ENCODE measurements around the gene G6PC1.

DNA sequence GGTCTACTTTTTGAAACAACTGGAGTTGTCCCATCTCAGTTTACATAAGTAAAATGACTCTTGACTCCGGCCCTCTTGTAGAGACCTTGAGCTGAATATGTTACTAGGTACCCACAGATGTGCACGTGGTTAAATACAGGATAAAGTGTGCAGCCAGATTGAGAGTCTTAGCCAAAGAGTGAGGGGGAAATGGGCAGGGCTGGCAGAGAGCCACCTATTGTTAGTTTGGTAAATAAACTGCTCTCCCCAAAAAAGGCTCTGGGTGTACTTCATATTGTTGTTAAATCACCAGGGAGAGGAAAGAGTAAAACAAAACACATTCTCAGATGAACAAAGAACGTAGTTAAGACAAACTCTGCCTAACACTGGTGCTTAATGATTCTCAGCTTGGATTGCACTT is 20.3 kb downstream of the G6PC1 start:
- no peak for TF ChIP-seq POLR2AphosphoS5 (IDR thresholded peaks at IDR 0.05)
- TF ChIP-seq, protein P1, sequence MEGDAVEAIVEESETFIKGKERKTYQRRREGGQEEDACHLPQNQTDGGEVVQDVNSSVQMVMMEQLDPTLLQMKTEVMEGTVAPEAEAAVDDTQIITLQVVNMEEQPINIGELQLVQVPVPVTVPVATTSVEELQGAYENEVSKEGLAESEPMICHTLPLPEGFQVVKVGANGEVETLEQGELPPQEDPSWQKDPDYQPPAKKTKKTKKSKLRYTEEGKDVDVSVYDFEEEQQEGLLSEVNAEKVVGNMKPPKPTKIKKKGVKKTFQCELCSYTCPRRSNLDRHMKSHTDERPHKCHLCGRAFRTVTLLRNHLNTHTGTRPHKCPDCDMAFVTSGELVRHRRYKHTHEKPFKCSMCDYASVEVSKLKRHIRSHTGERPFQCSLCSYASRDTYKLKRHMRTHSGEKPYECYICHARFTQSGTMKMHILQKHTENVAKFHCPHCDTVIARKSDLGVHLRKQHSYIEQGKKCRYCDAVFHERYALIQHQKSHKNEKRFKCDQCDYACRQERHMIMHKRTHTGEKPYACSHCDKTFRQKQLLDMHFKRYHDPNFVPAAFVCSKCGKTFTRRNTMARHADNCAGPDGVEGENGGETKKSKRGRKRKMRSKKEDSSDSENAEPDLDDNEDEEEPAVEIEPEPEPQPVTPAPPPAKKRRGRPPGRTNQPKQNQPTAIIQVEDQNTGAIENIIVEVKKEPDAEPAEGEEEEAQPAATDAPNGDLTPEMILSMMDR (IDR thresholded peaks at IDR 0.05): no peak
- TF ChIP-seq POLR2A (IDR thresholded peaks at IDR 0.05): no peak

Data from gastroesophageal sphincter (tissue), 3 donors.